OCI-LY1 (cell line): Measurements from ENCODE around the gene ANKH.

Source experiments
- H2AFZ ChIP-seq: fragments of 200-600 bp; sonication (generic), shearing (Covaris generic); 2 replicates; pipeline ENCODE4 v1.6.0; 2014; ENCODE audit warnings: antibody characterized with exemption, mild to moderate bottlenecking, low read length
- H3F3A ChIP-seq: fragments of 200-600 bp; sonication (generic), shearing (Covaris generic); 2 replicates; pipeline ENCODE4 v1.6.0; 2014; ENCODE audit warnings: mild to moderate bottlenecking, antibody characterized with exemption, low read length, moderate library complexity; ENCODE audit not compliant: insufficient read depth
- H3K27ac ChIP-seq: fragments of 200-600 bp; sonication (generic); 2 replicates; pipeline ENCODE4 v1.5.1; 2014; ENCODE audit warnings: low read length, mixed run types, mild to moderate bottlenecking, low read depth; ENCODE audit not compliant: poor library complexity, severe bottlenecking
- H3K27me3 ChIP-seq: fragments of 200-600 bp; sonication (generic); 2 replicates; pipeline ENCODE4 v1.6.0; 2014; ENCODE audit warnings: antibody characterized with exemption, mild to moderate bottlenecking, low read length, moderate library complexity; ENCODE audit not compliant: insufficient read depth
- H3K36me3 ChIP-seq: fragments of 200-600 bp; sonication (generic); 2 replicates; pipeline ENCODE4 v1.6.1; 2014; ENCODE audit warnings: mild to moderate bottlenecking, antibody characterized with exemption, low read length, moderate library complexity, mixed read lengths; ENCODE audit not compliant: insufficient read depth
- H3K4me1 ChIP-seq: fragments of 200-600 bp; sonication (generic); 2 replicates; pipeline ENCODE4 v1.5.1; 2014; ENCODE audit warnings: mild to moderate bottlenecking, low read length, moderate library complexity; ENCODE audit not compliant: insufficient read depth, severe bottlenecking
- H3K4me2 ChIP-seq: fragments of 200-600 bp; sonication (generic), shearing (Covaris generic); 2 replicates; pipeline ENCODE4 v1.6.1; 2014; ENCODE audit warnings: low read length
- H3K4me3 ChIP-seq: fragments of 200-600 bp; sonication (generic); 2 replicates; pipeline ENCODE4 v1.5.1; 2014; ENCODE audit warnings: low read length, low read depth, mild to moderate bottlenecking, mixed read lengths; ENCODE audit not compliant: poor library complexity, severe bottlenecking
- H3K79me2 ChIP-seq: fragments of 200-600 bp; shearing (Covaris generic); 2 replicates; pipeline ENCODE4 v1.6.1; 2016; ENCODE audit warnings: mixed run types, low read length, mixed read lengths; ENCODE audit not compliant: insufficient read depth
- H3K9ac ChIP-seq: fragments of 200-600 bp; sonication (generic), shearing (Covaris generic); 2 replicates; pipeline ENCODE4 v1.6.1; 2014; ENCODE audit warnings: mild to moderate bottlenecking, low read length, mixed read lengths
- H3K9me2 ChIP-seq: fragments of 200-600 bp; sonication (generic), shearing (Covaris generic); 2 replicates; pipeline ENCODE4 v1.6.1; 2014; ENCODE audit warnings: low read depth, mild to moderate bottlenecking, low read length, mixed read lengths
- H3K9me3 ChIP-seq: fragments of 200-600 bp; shearing (Covaris generic); 2 replicates; pipeline ENCODE4 v1.6.1; 2014; ENCODE audit warnings: low read length, mixed read lengths
- H4K20me1 ChIP-seq: fragments of 200-600 bp; sonication (generic), shearing (Covaris generic); 2 replicates; pipeline ENCODE4 v1.6.0; 2016; ENCODE audit warnings: mild to moderate bottlenecking, low read length; ENCODE audit not compliant: insufficient read depth
- EZH2 ChIP-seq: fragments of 200-600 bp; sonication (generic), shearing (Covaris generic); IDR thresholded peaks from 2 replicates; pipeline ENCODE4 v1.8.0; 2017; ENCODE audit warnings: borderline replicate concordance, mixed run types, mild to moderate bottlenecking, antibody characterized with exemption, low read length, moderate library complexity, mixed read lengths
- TF ChIP-seq, protein P1 (sequence below): fragments of 200-600 bp; sonication (generic), shearing (Covaris generic); IDR thresholded peaks from 2 replicates; pipeline ENCODE4 v1.5.1; 2017; ENCODE audit warnings: mild to moderate bottlenecking, antibody characterized with exemption, low read length, moderate library complexity, mixed read lengths

Gene ANKH

DNA sequence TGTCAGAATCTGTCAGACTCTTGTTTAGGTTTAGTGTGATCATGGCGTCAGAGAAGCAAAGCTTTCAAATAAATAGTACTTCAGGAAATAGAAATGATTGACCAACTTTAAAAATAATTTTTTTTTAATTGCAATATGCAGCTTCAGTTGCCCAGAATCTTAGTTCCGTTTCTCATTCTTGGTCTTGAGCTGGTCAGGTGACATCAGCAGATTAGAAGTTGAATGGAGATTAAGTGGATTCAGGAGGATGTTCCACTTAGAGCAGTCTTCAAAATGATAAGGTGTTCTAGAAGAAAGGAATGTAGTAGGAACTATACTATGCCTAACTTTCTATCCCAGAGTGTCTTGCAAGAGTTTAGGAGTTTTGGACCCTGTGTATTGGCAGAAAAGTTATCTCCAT lies 176.4 kb downstream of the ANKH start:
- H3K9ac ChIP-seq: no peak overlapping the region
- H3K4me2 ChIP-seq: no peak overlapping the region
- no peak overlapping the region for H3K4me3 ChIP-seq
- H3K27me3 ChIP-seq: no peaks in the 10 kb centered on the region
- H3K9me2 ChIP-seq: no peaks in the 10 kb centered on the region
- H3F3A ChIP-seq: no peaks in the 10 kb centered on the region
- no peak overlapping the region for H2AFZ ChIP-seq
- no peaks in the 10 kb centered on the region for H4K20me1 ChIP-seq
- no peak overlapping the region for H3K27ac ChIP-seq
- no peaks in the 10 kb centered on the region for H3K4me1 ChIP-seq
- no peaks in the 10 kb centered on the region for H3K9me3 ChIP-seq
- peaks cover 90% of the 10 kb centered on the region for H3K36me3 ChIP-seq
- no peaks in the 10 kb centered on the region for H3K79me2 ChIP-seq
- TF ChIP-seq, protein P1, sequence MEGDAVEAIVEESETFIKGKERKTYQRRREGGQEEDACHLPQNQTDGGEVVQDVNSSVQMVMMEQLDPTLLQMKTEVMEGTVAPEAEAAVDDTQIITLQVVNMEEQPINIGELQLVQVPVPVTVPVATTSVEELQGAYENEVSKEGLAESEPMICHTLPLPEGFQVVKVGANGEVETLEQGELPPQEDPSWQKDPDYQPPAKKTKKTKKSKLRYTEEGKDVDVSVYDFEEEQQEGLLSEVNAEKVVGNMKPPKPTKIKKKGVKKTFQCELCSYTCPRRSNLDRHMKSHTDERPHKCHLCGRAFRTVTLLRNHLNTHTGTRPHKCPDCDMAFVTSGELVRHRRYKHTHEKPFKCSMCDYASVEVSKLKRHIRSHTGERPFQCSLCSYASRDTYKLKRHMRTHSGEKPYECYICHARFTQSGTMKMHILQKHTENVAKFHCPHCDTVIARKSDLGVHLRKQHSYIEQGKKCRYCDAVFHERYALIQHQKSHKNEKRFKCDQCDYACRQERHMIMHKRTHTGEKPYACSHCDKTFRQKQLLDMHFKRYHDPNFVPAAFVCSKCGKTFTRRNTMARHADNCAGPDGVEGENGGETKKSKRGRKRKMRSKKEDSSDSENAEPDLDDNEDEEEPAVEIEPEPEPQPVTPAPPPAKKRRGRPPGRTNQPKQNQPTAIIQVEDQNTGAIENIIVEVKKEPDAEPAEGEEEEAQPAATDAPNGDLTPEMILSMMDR: no peak
- TF ChIP-seq EZH2: no peak

DNA sequence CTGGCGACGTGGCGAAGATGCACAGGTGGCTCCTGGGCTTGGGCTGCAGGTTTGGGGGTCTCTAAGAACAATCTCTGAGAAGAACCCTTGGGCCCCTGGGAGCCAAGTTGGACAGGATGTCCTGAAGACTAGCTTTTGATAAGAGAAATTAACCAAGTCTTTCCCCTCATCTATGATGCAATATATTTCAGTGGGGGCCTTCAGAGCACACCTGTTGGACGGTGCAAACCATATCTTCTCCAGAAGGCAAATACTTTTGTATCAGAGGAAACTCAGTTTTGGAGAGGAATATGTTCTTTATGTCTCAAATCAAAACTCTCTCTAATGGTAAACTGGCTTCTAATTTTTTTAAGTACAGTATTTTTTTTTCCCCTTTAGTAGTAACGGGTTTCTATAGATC lies 178.5 kb downstream of the ANKH start:
- Histone ChIP-seq H4K20me1 (no peaks in the 10 kb centered on the region), H3K27ac (no peak overlapping the region), H3K9me3 (no peaks in the 10 kb centered on the region), H3K27me3 (no peaks in the 10 kb centered on the region), H3F3A (no peaks in the 10 kb centered on the region), H3K9me2 (no peaks in the 10 kb centered on the region), H3K79me2 (no peaks in the 10 kb centered on the region), H3K4me1 (no peaks in the 10 kb centered on the region), H2AFZ (no peak overlapping the region), H3K9ac (no peak overlapping the region), H3K4me2 (no peak overlapping the region), H3K4me3 (no peak overlapping the region), H3K36me3 (peaks cover 97% of the 10 kb centered on the region)
- no peak for TF ChIP-seq EZH2
- TF ChIP-seq, protein P1: no peak

DNA sequence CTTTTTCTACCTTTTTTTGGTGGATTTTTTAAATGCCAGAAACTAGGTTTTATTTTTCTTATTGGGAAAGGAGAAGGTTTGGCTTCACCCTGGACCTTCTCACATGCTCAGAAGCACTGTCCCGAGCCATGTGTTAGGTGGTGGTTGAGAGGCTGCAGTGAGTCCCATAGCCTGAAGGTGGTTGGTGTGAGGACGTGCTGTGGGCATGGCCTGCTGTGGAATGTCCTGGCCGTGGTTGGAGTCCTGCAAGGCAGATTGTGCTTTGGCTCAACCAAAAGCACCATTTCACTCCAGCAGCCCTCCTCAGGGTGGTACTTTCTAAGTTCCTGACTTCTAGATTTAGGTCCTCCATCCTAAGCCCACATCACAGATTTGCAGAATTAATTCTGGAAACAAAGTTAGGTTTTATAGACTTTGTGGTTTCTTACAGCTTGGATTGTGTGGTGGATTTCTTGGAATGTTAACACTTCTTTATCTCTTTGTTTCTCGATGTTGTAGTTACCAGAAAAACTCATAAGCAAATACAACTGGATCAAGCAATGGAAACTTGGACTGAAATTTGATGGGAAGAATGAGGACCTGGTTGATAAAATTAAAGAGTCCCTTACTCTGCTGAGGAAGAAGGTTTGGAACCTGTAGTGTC lies 184.4 kb downstream of the ANKH start:
- Histone ChIP-seq H3K4me3 (no peak overlapping the region), H4K20me1 (no peaks in the 10 kb centered on the region), H2AFZ (no peak overlapping the region), H3K27me3 (no peaks in the 10 kb centered on the region), H3K4me2 (no peak overlapping the region), H3K27ac (no peak overlapping the region), H3K36me3 (peaks cover 84% of the 10 kb centered on the region), H3F3A (no peaks in the 10 kb centered on the region), H3K79me2 (no peaks in the 10 kb centered on the region), H3K4me1 (peaks cover 12% of the 10 kb centered on the region), H3K9me2 (no peaks in the 10 kb centered on the region), H3K9ac (no peak overlapping the region), H3K9me3 (no peaks in the 10 kb centered on the region)
- no peak for TF ChIP-seq EZH2
- TF ChIP-seq, protein P1: no peak
